Left kidney (tissue), 8 donors: ENCODE measurements around the gene DPP6. TPM values are rescaled to one million over a fixed set of nuclear protein-coding genes. Genes with fewer than 3 reads are reported as not detected.
A peak's percentile ranks its signal among the peaks of the same experiment; 100 is the strongest.
"Not testable (repeated sequence)": the region's sequence is repeated elsewhere in the genome, so short reads cannot be mapped to it uniquely, and the experiment has no call there.

ENCODE experiments used
- DNase-seq: peaks from one replicate; pipeline ENCODE4 v3.0.0-alpha.2; 2013
- long read RNA-seq, 8 donors: transcript quantifications; one replicate each; lab custom pipeline, GENCODE V29; 2026
- polyA plus RNA-seq: library from polyadenylated mRNA; unstranded; fragments of 120-200 nt; gene quantifications from one replicate; pipeline ENCODE4 v1.2.1, GENCODE V29; 2013; ENCODE audit not compliant: insufficient read length

The DPP6 gene
- polyA plus RNA-seq: 44.9 TPM
- long read RNA-seq, donor 1, full-length matches to known transcripts: 1 of 18 reads
- long read RNA-seq, donor 1, partial matches to known transcripts: 17 of 18 reads
- long read RNA-seq, donor 1, other reads (novel, unspliced or antisense): 0 of 18 reads
- long read RNA-seq, donor 2, full-length matches to known transcripts: 2 of 45 reads
- long read RNA-seq, donor 2, partial matches to known transcripts: 43 of 45 reads
- long read RNA-seq, donor 2, other reads (novel, unspliced or antisense): 0 of 45 reads
- long read RNA-seq, donor 3, partial matches to known transcripts: 6 of 6 reads
- long read RNA-seq, donor 3, other reads (novel, unspliced or antisense): 0 of 6 reads
- long read RNA-seq, donor 4: 0 reads
- long read RNA-seq, donor 5, partial matches to known transcripts: 5 of 5 reads
- long read RNA-seq, donor 5, other reads (novel, unspliced or antisense): 0 of 5 reads
- long read RNA-seq, donor 6, partial matches to known transcripts: 12 of 12 reads
- long read RNA-seq, donor 6, other reads (novel, unspliced or antisense): 0 of 12 reads
- long read RNA-seq, donor 7, partial matches to known transcripts: 5 of 6 reads
- long read RNA-seq, donor 7, other reads (novel, unspliced or antisense): 0 of 6 reads
- long read RNA-seq, donor 8, partial matches to known transcripts: 5 of 5 reads
- long read RNA-seq, donor 8, other reads (novel, unspliced or antisense): 0 of 5 reads

GRCh38 chr7:154051643-154052529 lies at the start of gene DPP6:
TSS of gene DPP6 (plus strand) at chr7:154052398.
- DNase-seq: not testable (repeated sequence)

- not testable (repeated sequence) for DNase-seq
Observed at GRCh38 chr7:154009423-154009911, 42.7 kb upstream of the DPP6 start.

DNA sequence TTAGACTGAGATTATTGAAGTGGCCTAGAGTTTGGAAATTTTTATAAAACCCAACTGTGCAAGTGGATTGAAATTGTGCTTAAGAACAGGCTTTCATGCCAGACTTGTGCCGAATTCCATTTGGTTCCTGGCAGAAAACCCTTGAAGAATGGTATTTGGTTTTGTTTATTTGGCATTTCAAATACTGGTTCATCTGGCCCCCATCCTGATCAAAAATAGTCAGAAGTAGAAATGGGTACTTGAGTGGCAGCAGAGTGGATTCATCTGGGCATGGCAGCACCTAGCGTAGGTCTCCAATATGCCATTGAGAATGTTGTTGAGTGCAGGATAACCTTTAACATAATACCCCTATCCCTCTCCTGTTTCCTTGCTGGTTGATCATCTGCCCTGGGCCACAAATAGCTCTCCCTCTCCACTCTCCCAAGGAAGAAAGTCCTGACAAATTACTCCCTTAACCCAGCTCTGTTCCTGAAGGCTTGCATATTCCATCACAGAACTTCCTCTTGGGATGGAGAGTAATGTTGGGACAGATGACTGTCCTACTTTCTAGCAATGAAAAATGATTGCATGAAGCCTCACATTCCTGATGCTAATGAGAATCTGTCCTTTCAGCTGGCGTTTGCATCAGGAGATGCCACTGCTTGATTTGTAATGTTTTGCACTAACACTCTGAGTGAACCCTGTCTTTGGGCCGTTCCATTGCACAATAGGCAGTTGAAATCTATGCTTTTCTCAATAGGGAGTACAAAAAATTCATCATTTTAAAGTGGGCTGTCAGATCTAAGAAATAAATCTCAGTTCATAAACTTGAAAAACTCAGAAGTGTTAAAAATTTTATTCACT lies 41.3 kb upstream of the DPP6 start:
- not testable (repeated sequence) for DNase-seq

GRCh38 chr7:154012800-154013199 lies 39.4 kb upstream of the DPP6 start:
- not testable (repeated sequence) for DNase-seq

DNA sequence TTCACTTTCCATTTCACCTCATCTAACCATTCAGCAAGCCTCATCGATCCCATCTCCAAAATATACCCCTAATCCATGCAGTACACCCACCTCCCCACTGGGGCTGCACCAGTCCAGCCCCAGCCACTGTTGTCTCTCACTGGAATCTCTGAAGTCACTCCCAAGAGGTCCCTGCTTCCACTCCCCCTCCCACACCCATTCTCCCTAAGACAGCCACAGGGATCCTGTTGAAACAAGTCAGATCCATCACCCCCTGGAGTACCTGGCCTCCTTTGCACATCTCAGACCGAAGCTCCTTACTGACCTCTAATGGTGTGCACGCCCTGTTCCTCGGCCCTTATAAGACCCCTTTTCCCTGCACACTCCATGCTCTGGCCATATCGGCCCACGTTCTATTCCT lies 36.6 kb upstream of the DPP6 start:
- not testable (repeated sequence) for DNase-seq

DNA sequence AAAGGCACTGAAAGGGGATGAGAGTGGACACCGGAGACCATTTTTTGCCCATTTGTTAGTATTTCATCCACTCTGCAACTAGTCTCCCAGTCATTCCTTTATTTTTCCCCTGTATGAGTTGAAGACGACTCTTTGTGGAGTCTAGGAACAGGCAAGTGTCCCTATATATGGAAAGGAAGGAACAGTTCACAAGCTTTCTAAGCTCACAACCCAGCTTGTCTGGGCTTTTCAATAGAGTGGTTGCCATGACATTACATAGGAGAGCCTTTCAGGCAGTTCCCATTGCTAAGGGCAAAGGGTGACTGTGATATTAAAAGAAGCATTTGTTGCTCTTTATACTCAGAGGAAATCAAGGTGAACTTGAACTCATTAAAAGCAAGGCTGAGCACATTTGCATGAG lies 33.8 kb upstream of the DPP6 start:
- DNase-seq: not testable (repeated sequence)

DNA sequence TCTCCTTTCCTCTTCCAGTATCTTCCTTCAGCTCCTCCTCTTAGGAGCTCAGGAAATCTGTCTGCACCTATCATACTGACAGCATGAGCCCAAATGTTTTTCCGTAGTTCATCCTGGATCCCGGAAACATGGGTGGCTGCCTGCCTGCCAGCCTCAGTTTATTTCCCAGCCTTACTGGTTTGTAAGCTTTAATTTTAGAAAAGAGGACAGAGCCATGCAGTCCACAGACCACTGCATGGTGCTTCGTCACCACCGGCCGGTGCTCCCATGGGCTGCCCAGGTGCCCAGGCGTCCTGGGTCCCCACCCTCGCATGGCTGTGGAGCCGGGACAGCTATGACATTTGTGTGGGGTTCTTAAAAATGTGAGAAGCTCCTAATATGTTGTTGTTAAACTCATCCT lies 24.4 kb upstream of the DPP6 start:
- not testable (repeated sequence) for DNase-seq

DNA sequence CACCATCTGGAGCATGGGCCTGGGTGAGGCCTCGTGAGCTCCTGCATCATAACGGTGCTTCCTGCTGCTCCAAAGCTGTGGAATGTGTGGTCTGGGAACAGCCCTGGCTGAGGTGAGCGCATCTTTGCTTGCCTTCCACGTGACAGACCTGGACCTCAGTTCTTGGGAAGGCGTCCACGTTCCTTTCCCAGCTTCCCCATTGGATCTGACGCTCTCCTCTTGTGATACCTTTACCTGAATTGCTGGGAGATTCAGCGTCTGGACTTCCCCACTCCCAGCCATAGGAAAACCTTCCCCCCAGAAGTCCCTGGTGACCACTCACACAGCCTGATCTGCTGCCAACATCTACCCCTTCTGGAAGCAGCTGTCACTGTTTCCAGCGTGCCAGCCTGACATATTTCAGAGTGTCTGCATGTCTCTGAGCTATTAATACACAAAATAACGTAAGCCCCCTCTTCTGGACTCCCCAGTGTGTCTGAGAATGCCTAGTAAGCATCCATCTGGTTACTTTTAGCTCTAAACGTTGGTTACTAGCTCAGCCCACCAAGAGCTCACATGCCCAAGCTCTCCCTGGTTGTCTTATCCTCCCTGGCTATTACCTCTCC lies 21.6 kb upstream of the DPP6 start:
- not testable (repeated sequence) for DNase-seq

GRCh38 chr7:154039466-154040165 lies 12.6 kb upstream of the DPP6 start:
- DNase-seq: not testable (repeated sequence)

DNA sequence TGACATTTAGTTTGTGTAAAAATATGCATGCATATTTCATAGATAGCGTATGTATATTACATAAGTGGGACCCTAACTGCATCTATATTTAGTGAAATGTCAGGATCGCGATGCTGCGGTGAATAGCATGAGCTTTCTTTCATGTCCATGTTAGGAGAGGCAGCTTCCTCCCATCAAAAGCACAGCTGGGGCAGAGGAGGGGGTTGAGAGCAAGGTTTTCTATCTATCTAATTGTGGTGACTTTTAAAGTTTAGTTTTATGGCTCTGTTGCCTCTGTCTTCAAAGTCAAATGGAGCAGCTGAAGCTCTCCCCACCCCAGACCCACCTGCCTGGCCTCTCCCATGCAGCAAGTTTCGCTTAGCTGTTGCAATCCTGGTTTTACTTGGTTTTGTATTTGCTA lies 1.8 kb upstream of the DPP6 start:
- DNase-seq: not testable (repeated sequence)

GRCh38 chr7:154051006-154051642 lies 1.1 kb upstream of the DPP6 start:
- not testable (repeated sequence) for DNase-seq

DNA sequence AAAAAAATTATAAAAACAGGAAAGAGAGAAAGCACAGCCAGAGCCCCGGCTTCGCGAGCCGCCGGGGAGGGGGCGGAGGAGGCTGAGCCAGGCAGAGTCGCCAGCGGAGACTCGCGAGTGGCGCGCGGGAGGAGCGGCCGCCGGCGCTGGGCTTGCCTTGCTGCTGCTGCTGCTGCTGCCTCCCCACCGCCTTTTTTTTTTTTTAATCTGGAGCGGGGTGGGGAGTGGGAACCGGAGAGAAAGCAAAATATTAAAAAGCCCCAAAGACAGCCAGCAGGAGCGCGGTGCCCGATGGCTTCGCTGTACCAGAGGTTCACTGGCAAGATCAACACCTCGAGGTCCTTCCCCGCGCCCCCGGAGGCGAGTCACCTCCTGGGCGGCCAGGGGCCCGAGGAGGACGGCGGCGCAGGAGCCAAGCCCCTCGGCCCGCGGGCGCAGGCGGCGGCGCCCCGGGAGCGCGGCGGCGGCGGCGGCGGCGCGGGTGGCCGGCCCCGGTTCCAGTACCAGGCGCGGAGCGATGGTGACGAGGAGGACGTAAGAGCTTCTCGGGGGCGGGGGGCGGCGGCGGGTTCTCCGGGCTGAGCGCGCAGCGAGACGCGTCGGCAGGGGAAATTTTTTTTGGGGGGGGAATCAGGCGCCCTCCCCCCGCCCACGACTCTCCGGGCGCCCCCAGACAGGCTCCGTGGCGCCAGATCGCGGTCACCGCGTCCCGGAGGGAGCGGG lies 493 bp downstream of the DPP6 start:
- DNase-seq: not testable (repeated sequence)

GRCh38 chr7:154053466-154054312 lies 1.5 kb downstream of the DPP6 start:
- not testable (repeated sequence) for DNase-seq

DNA sequence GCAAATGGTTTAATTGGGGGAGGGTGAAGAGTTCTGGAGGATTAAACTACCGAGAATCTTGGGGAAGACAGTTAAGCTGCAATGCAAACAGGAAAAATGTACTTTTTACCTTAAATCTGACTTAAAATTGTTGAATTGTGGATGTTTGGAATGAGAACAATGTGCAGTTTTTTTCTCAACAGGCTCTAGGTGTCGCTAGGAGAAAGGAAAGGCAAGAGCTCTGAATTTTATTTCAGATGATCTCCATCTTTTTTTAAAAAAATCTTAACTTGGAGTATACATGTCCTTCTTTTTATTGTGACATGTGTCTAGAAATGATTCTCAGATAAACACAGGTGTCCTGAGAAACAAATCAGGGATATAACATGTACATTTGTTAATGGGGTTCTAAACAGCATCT lies 2.5 kb downstream of the DPP6 start:
- DNase-seq: not testable (repeated sequence)

GRCh38 chr7:154055491-154056106 lies 3.4 kb downstream of the DPP6 start:
- peak; percentile 80 for DNase-seq

GRCh38 chr7:154058783-154059182 lies 6.6 kb downstream of the DPP6 start:
- not testable (repeated sequence) for DNase-seq

- DNase-seq: not testable (repeated sequence)
Observed at GRCh38 chr7:154060551-154060950, 8.4 kb downstream of the DPP6 start.
